Uterus (tissue), 2 donors: Measurements from ENCODE around the gene LEFTY1.

Experiments
- CTCF ChIP-seq, 4 experiments: fragments of 200-600 bp in 2 of 4; fragments of 450-650 bp in 2 of 4; sonication (generic) in 2 of 4; IDR thresholded peaks; one replicate each; pipeline ENCODE4 v1.5.1; 2016 to 2019; ENCODE audit warnings: antibody characterized with exemption in 4 of 4, mild to moderate bottlenecking in 2 of 4, moderate library complexity in 1 of 4
- POLR2A ChIP-seq, 2 donors: fragments of 450-650 bp; IDR thresholded peaks; one replicate each; pipeline ENCODE4 v1.6.1; 2016; ENCODE audit warnings: antibody characterized with exemption in 2 of 2, mild to moderate bottlenecking in 1 of 2, moderate library complexity in 1 of 2

GRCh38 chr1:225843426-225843795 lies 45.5 kb downstream of the LEFTY1 start:
- no peak for TF ChIP-seq CTCF (IDR thresholded peaks at IDR 0.05)
- TF ChIP-seq POLR2A (IDR thresholded peaks at IDR 0.05) = no peak
